Lower leg skin (tissue), 3 donors: ENCODE results near the gene CLEC2L.

Source experiments
- POLR2A ChIP-seq, 2 donors: fragments of 450-650 bp; IDR thresholded peaks; one replicate each; pipeline ENCODE4 v1.6.1; 2016 to 2017; ENCODE audit warnings: antibody characterized with exemption in 2 of 2, mild to moderate bottlenecking in 1 of 2, moderate library complexity in 1 of 2
- TF ChIP-seq, protein P1 (sequence below), 3 donors: fragments of 450-650 bp; IDR thresholded peaks; one replicate each; pipeline ENCODE4 v1.5.1; 2016; ENCODE audit warnings: antibody characterized with exemption in 3 of 3, mild to moderate bottlenecking in 3 of 3, moderate library complexity in 2 of 3

DNA sequence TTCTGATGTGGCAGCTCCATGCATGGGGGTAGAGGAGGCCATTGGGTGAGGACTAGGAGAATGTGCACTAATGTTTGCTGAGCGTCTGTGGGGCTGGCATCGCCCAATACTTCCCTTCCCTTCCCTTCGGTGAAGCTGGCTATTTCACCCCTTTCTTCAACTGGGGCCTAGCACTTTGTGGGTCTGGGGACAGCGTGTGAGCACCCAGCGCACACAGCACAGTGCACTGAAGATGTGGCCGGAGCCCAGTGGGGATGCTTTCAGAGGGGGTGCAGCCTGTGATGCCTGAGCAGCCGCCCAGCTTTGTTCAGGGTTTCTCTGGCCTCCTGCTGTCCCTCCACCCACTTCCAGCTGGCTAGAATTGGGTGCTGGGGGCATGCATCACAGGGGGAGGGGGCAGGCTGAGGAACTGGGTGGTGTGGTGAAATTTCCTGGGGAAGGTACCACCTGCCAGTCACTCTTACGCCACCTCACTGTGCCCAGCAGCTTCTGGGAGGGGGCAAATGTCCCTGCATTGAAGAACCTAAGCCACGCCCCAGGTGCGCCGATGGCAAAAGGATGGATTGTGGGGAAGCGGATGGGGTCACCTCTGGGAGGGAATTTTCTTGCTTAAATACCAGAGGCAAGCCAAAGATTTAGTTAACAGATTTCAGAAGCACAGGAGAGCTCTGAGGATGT lies 45.5 kb downstream of the CLEC2L start:
- TF ChIP-seq, protein P1, sequence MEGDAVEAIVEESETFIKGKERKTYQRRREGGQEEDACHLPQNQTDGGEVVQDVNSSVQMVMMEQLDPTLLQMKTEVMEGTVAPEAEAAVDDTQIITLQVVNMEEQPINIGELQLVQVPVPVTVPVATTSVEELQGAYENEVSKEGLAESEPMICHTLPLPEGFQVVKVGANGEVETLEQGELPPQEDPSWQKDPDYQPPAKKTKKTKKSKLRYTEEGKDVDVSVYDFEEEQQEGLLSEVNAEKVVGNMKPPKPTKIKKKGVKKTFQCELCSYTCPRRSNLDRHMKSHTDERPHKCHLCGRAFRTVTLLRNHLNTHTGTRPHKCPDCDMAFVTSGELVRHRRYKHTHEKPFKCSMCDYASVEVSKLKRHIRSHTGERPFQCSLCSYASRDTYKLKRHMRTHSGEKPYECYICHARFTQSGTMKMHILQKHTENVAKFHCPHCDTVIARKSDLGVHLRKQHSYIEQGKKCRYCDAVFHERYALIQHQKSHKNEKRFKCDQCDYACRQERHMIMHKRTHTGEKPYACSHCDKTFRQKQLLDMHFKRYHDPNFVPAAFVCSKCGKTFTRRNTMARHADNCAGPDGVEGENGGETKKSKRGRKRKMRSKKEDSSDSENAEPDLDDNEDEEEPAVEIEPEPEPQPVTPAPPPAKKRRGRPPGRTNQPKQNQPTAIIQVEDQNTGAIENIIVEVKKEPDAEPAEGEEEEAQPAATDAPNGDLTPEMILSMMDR (IDR thresholded peaks at IDR 0.05): no peak
- no peak for TF ChIP-seq POLR2A (IDR thresholded peaks at IDR 0.05)
